Measurements from ENCODE around the gene ATP1B1. TPM values are rescaled to one million over a fixed set of nuclear protein-coding genes. Genes with fewer than 3 reads are reported as not detected.

ATP1B1 gene
- total RNA-seq, 2 donors from 2014 or later: 177 to 272 TPM

GRCh38 chr1:169091480-169091941, 15.0 kb upstream of the ATP1B1 start:
- no peak for ATAC-seq
- DNase-seq: no peak
- intact Hi-C loops (cut with DNase I): no loop called here

DNA sequence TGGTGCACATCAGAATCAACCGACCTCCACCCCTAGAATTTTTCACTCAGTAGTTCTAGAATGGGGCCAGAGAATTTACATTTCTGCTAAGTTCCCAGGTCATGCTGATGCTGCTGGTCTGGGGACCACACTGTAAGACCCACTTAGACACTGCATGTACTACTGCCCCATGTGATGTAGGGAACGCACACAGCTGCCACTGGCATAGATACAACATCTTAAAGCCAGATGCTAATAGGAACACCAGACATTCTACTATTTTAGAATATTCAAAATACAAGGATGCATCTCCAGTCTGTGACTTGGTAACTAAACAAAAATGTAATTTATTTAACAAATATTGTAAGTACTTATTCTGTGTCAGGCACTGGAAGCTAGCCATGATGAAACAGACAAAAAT, 14.1 kb upstream of the ATP1B1 start:
- DNase-seq: no peak
- intact Hi-C loops (cut with DNase I): no loop called here
- ATAC-seq: no peak

- intact Hi-C loops (cut with DNase I): no loop called here
- no peak for ATAC-seq
- DNase-seq: no peak
These were observed 11.5 kb upstream of the ATP1B1 start for GRCh38 chr1:169094897-169095569.

DNA sequence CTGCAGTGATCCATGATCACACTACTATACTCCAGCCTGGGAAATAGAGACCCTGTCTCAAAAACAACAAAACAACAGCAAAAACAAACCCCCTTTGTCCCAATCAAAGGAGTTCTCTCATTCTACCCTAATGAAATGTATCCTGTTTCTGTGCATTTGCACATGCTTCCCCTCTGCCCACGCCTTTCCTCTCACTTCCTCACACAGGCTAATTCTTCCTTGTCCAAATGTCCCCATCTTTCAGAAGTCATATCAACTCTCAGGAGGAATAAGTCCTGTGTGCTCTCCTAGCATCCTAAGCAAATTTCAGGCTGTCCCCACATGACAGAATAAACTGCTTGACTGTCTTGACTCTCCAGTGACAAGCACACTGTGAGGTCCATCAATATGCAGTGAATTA, 8.1 kb upstream of the ATP1B1 start:
- ATAC-seq: no peak

DNA sequence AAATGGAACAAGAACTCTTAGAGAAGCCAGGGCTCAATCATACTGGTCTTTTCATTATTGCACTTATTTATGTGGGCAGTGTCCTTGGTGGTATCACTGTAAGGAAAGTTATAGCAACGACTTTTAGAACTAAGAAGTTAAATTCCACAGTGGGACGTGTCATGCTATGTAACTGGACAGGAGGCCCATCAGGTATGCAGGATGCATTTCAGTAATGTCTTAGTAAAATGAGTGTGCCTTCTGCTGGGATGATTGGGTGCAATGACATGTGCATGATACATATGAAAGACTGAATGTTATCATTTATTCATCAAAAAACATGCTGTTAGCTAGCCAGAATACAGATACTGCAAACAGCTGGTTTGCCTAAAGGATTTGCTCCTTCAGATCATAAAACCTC, 6.9 kb upstream of the ATP1B1 start:
- no peak for ATAC-seq
- intact Hi-C loops (cut with DNase I): no loop called here

More for the DNA sequence above, 8.1 kb upstream of the ATP1B1 start:
- intact Hi-C loops (cut with DNase I): no loop called here
- no peak for DNase-seq

DNA sequence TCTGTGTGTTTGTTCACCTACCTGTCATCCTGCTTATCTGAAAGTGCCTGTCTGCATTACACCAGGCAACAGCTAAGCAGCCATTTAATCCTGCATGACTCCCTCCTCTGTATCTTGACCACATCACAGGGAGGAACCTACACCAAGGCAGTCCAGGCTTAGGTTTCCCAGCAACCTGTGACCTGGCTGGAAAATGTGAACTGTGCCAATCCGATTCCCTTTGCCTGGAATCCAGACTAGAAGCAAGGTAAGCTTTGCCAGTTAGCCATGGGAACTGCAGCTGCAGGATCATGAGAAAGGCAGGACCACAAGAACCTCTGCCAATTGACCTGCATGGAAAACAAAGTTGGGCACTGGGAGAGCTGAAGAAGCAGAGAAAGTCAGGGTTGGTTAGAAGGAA, 6.3 kb upstream of the ATP1B1 start:
- DNase-seq (no peak), ATAC-seq (peak in 1 of 2 donors; percentile 48)
- intact Hi-C loops (cut with DNase I): loop anchor here in 1 of 2 donors (10.0 kb wide), 3 partner anchors 155 to 485 kb away; partner anchors contain the start of gene DPT

More for the DNA sequence above, 6.9 kb upstream of the ATP1B1 start:
- no peak for DNase-seq

- ATAC-seq (peak in 1 of 2 donors; percentile 2), DNase-seq (no peak)
- intact Hi-C loops (cut with DNase I): loop anchor here in 1 of 2 donors (10.0 kb wide), 3 partner anchors 156 to 486 kb away; partner anchors contain the start of gene DPT
These were observed 5.8 kb upstream of the ATP1B1 start for GRCh38 chr1:169100651-169101088.

GRCh38 chr1:169102567-169102966, 3.9 kb upstream of the ATP1B1 start:
- ATAC-seq (peak; percentile 10 to 20), DNase-seq (peak; percentile 40)
- intact Hi-C loops (cut with DNase I): loop anchor here in 1 of 2 donors (10.0 kb wide), 3 partner anchors 158 to 488 kb away; partner anchors contain the start of gene DPT

- DNase-seq (no peak), ATAC-seq (no peak)
- intact Hi-C loops (cut with DNase I): loop anchor here in 1 of 2 donors (10.0 kb wide), 3 partner anchors 158 to 488 kb away; partner anchors contain the start of gene DPT
These were observed 3.5 kb upstream of the ATP1B1 start for GRCh38 chr1:169103002-169103401.

DNA sequence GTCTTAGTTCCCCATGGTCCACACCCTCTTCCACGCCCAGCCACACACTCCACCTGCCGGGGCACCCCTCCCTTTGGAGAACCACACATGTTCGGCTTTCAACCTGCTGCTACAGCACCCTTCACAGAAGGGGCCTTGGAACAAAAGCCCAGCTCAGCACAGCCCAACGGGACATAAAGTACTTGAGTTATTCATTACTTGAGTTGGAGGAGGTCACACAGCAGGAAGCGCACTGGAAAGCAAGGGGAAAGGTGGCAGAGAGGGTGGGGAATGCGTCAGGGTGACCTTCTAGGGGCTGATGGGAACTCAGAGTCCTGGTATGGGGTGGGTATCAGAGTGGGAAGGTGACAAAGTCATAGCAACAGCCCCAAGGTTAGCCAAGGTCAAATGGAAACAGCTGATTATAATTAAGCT, 3.0 kb upstream of the ATP1B1 start:
- no peak for DNase-seq
- no peak for ATAC-seq
- intact Hi-C loops (cut with DNase I): loop anchor here in 1 of 2 donors (10.0 kb wide), 3 partner anchors 159 to 489 kb away; partner anchors contain the start of gene DPT

GRCh38 chr1:169105087-169105433, 1.4 kb upstream of the ATP1B1 start:
- no peak for DNase-seq
- intact Hi-C loops (cut with DNase I): loop anchor here in 1 of 2 donors (5.0 to 10.0 kb wide), 4 partner anchors 160 to 490 kb away; partner anchors contain the start of gene DPT
- no peak for ATAC-seq

DNA sequence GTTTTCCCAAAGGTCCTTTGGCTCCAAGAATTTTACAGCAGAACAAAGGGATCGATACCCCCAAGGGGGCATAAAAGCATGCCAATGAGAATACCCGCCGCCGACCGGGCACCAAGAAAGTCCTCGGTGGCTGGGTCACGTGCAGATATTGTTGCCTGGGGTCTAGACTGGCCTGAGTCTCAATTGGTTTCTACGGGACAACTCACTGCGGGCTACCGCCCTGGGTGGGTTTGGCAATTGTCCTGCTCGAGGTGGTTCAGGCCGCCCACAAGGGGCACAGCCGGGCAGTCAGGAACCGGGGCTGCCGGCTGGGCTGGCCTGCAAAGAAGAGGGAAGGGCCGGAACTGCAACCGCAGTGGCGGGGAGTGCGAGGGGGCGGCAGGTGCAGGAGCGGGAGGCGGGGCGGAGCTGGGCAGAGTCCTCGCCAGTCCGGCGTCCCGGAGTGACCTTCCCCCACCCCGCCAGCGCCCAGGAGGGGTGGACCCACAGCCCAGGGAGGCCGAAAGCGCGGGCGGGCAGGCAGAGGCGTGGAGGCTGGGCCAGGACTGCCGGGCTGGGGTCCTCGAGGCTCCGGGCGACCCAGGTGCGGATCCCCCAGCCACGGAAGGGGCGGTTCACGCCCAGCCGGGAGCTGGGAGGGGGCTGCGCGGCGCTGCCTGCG, 926 bp upstream of the ATP1B1 start:
- peak; percentile 49 to 58 for ATAC-seq
- DNase-seq: peak; percentile 72
- intact Hi-C loops (cut with DNase I): loop anchor here in 1 of 2 donors (5.0 to 10.0 kb wide), 4 partner anchors 161 to 491 kb away; partner anchors contain the start of gene DPT

GRCh38 chr1:169106921-169107602, 572 bp downstream of the ATP1B1 start:
- DNase-seq (no peak), ATAC-seq (peak; percentile 3 to 9)
- intact Hi-C loops (cut with DNase I): loop anchor here in 1 of 2 donors (5.0 to 10.0 kb wide), 4 partner anchors 162 to 492 kb away; partner anchors contain the start of gene DPT

DNA sequence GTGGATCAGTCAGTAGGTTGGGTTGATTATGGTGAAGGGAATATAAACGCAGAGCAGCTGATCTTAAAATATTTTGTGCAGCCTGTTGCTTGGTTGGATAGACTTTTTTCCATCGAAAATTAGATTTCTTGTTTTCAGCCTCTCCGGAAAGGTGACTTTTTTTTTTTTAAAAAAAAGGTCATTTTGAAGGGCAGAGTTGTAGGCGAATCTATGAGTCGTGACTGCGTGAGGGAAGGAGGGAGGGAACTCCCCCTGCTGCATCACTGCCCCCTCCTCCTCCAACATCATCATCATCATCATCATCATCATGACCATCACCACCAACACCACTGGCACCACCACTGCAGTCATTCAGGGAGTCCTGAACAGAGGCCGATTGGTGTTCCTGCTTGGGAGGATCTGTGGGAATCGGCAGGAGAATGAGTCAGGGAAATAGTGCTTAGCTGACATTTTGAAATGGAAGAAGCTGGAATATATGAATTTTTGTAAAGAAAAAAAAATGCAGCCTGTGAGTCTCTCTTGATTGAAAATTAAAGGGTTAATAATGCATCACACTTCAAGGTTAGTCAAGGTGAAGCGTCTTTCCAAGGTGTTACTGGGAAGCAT, 1.2 kb downstream of the ATP1B1 start:
- intact Hi-C loops (cut with DNase I): loop anchor here in 1 of 2 donors (5.0 to 10.0 kb wide), 4 partner anchors 163 to 493 kb away; partner anchors contain the start of gene DPT
- DNase-seq (peak; percentile 29), ATAC-seq (peak in 1 of 2 donors; percentile 4)

GRCh38 chr1:169108223-169108622, 1.7 kb downstream of the ATP1B1 start:
- DNase-seq (no peak), ATAC-seq (no peak)
- intact Hi-C loops (cut with DNase I): loop anchor here in 1 of 2 donors (5.0 to 10.0 kb wide), 4 partner anchors 163 to 493 kb away; partner anchors contain the start of gene DPT

DNA sequence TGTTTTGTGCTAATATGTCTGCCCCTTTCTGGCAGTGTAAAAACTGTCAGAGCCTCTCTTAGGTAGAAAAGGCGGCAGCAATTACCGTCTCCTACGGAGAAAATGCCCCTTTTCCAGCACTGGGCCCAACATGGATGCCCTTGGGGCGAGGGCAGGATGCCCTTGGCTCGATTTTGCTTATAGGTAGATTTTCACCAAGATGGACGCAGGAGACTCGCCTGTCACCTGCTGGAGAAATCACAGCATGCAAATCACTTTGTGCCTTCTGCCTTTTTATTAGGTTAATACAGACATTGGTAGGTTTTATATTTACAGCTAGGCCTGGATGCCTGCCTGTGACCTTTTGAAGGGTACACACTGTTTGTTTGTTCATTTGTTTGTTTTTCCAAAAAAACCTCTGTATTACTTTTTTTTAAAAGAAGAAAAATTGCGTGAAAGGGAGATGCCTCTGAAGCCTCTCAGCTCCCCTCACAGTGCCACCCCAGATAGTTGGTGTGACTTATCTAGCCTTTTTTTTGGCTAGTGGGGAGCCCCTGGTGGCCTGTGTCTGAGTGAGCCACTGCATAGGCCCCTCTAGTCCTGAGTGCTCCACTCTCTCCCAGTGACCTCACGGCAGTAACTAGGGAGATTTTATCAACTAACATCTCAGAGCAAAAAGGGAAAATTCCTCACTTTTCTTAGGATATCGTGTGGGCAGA, 2.5 kb downstream of the ATP1B1 start:
- ATAC-seq: no peak
- DNase-seq: no peak
- intact Hi-C loops (cut with DNase I): loop anchor here in 1 of 2 donors (5.0 to 10.0 kb wide), 4 partner anchors 164 to 494 kb away; partner anchors contain the start of gene DPT

DNA sequence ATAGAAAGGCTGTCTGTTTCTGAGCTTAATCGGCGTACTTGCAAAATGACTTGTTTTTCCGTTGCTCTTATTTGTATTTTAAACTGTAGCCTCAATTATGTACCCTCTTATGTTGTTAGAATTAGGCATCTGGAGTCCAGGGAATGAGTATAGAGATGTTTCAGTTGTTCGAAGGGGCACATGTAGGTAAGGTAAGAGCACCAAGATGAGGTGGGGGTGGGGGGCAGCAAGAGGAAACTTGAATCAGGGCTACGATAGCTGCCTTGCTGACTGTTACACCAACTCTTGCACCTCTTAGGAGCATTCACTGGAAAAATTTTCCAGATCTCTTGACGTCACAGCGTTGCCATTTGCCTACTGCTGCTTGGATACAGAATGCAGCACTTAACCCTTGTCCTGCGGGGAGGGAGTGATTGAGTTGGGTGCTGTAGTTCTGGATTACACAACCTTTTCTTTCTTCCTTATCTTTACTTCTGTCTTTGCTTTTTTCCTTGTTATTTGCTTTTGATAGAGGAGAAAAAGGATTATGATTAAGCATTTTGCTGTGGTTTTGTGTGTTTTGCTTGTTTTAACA, 3.2 kb downstream of the ATP1B1 start:
- DNase-seq: peak; percentile 65
- intact Hi-C loops (cut with DNase I): loop anchor here in 1 of 2 donors (5.0 to 10.0 kb wide), 4 partner anchors 165 to 495 kb away; partner anchors contain the start of gene DPT
- ATAC-seq: peak in 1 of 2 donors; percentile 41

DNA sequence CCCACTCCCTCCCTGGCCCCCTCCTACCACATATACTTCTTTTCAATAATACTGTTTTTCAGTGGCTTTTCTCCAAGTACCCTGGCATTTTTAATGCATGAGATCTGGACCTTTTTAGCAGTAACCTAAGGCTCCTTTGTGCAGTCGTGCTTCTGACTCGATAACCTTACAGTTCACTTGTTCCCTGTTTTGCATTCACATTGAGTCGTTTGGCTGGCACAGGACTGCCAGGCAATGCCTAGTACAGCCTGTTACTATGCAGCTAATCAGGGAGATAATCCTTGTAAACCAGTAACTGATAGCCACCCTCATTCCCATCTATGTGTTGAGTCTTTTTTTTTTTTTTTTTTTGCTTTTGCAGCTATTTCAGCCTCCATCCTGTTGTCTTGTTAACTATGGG, 3.7 kb downstream of the ATP1B1 start:
- intact Hi-C loops (cut with DNase I): no loop called here
- DNase-seq (no peak), ATAC-seq (no peak)
